IPS DF 4.7 (cell line): ENCODE data around the gene SNX2.

Experiments used
- DNase-seq: peaks from one replicate; pipeline ENCODE4 v3.0.0-alpha.2; 2013; ENCODE audit warnings: low spot score; ENCODE audit errors: extremely low read depth

The SNX2 gene

GRCh38 chr5:122772446-122772845 is 2.4 kb upstream of the SNX2 start:
- no peak for DNase-seq

GRCh38 chr5:122773619-122774018 is 1.3 kb upstream of the SNX2 start:
- no peak for DNase-seq

GRCh38 chr5:122774519-122774860 is 390 bp upstream of the SNX2 start:
- no peak for DNase-seq

- DNase-seq: no peak
These were observed 966 bp downstream of the SNX2 start for GRCh38 chr5:122775550-122776542.

GRCh38 chr5:122778157-122778556 is 3.3 kb downstream of the SNX2 start:
- no peak for DNase-seq

- DNase-seq: no peak
These were observed 4.6 kb downstream of the SNX2 start for GRCh38 chr5:122779451-122779850.

GRCh38 chr5:122780296-122780695 is 5.4 kb downstream of the SNX2 start:
- DNase-seq: no peak

- no peak for DNase-seq
These were observed 6.6 kb downstream of the SNX2 start for GRCh38 chr5:122781465-122781864.

- no peak for DNase-seq
These were observed 10.4 kb downstream of the SNX2 start for GRCh38 chr5:122785294-122785693.

GRCh38 chr5:122788371-122788770 is 13.5 kb downstream of the SNX2 start:
- DNase-seq: no peak

- no peak for DNase-seq
These were observed 14.1 kb downstream of the SNX2 start for GRCh38 chr5:122788996-122789395.

- DNase-seq: no peak
These were observed 14.7 kb downstream of the SNX2 start for GRCh38 chr5:122789461-122790171.

GRCh38 chr5:122790354-122791103 is 15.6 kb downstream of the SNX2 start:
- no peak for DNase-seq

- no peak for DNase-seq
These were observed 30.6 kb downstream of the SNX2 start for GRCh38 chr5:122805481-122805880.

- no peak for DNase-seq
These were observed 35.5 kb downstream of the SNX2 start for GRCh38 chr5:122810405-122810804.

GRCh38 chr5:122815218-122815767 is 40.4 kb downstream of the SNX2 start:
- no peak for DNase-seq

GRCh38 chr5:122816756-122817155 is 41.9 kb downstream of the SNX2 start:
- DNase-seq: no peak

GRCh38 chr5:122831984-122832383 is 57.1 kb downstream of the SNX2 start:
- DNase-seq: no peak

- no peak for DNase-seq
These were observed 60.8 kb downstream of the SNX2 start for GRCh38 chr5:122835681-122836080.

GRCh38 chr5:122836947-122837346 is 62.1 kb downstream of the SNX2 start:
- DNase-seq: no peak

- DNase-seq: no peak
These were observed 64.9 kb downstream of the SNX2 start for GRCh38 chr5:122839731-122840130.
